Measurements from ENCODE around the gene KANSL1. TPM values are rescaled to one million over a fixed set of nuclear protein-coding genes. Genes with fewer than 3 reads are reported as not detected.

KANSL1 gene
- total and polyA plus RNA-seq, 7 experiments from 2014 or later: 17.4 to 230 (median 163) TPM

DNA sequence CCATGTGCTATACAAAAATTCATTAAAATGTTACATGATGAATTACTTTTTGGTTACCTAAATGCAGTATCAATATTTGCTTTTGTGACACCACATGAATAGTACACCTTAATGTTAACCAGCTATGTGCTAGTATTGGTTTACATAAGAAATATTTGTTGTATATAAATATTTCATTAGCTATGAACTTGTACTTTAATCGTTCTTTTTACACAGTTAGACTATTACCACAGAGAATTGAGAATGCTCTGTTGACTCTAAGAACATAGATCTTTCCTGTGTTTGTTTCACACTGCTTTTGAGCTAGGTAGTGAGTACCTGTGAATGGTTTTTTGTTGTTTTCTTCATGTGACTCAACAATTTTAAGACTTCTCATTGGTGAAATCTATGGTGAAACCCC, 93.4 kb downstream of the KANSL1 start:
- Histone ChIP-seq H3K4me3 (ENCODE audit: low read length) (no peak overlapping the region), H3K27me3 (ENCODE audit: control insufficient read depth in 2 of 2, insufficient read depth in 2 of 2, low read length in 2 of 2) (no peaks in the 10 kb centered on the region), H3K4me1 (ENCODE audit: control insufficient read depth in 2 of 2, insufficient read depth in 2 of 2, low read length in 2 of 2) (peaks cover 37 to 41% of the 10 kb centered on the region in 2 donors), H3K9me3 (ENCODE audit: control insufficient read depth in 2 of 3, low read length in 3 of 3) (no peaks in the 10 kb centered on the region), H3K36me3 (ENCODE audit: control insufficient read depth in 2 of 3, insufficient read depth in 3 of 3, low read length in 3 of 3) (no peaks in the 10 kb centered on the region), H3K27ac (ENCODE audit: low read depth, low read length) (no peak overlapping the region)
- H3K4me3 Mint-ChIP-seq: no peak overlapping the region
- POLR2A ChIA-PET: no interaction called here
- no peaks in the 10 kb centered on the region for H3K27me3 Mint-ChIP-seq
- intact Hi-C loops (cut with micrococcal nuclease): loop anchor here in 1 of 2 donors (5.0 kb wide), 1 partner anchor 42 kb away; no protein-coding TSS in a partner anchor
- H3K9me3 Mint-ChIP-seq: no peaks in the 10 kb centered on the region
- no peak overlapping the region for H3K27ac Mint-ChIP-seq
- no peak for ATAC-seq
- DNase-seq: no peak
- peaks cover 60 to 90% (median 81%) of the 10 kb centered on the region in 7 donors for H3K4me1 Mint-ChIP-seq
- peaks cover 0 to 6% (median 2%) of the 10 kb centered on the region in 5 donors for H3K36me3 Mint-ChIP-seq
- CTCF ChIA-PET: interaction anchor here (0.7 kb wide), 1 partner anchor 69 kb away, joined by 3 read pairs; no protein-coding TSS in a partner anchor

DNA sequence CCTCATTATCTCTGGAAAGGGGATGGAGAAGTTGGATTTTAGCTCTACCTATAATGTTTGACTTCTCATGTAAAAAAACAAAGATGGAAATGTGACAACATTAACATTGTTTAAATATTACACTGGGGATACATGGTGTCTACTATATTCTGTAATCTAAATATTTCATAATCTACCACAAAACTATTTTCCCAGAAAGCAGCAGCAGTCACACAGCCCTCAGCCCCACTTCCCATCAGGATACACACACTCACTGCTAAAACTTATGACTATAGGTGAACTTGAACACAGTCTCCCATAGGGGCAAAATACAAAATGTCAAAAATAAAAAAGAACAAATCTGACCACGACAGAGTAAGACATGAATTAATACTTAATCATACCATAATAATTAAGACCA, 95.7 kb downstream of the KANSL1 start:
- CTCF ChIA-PET: interaction anchor here (0.9 kb wide), 1 partner anchor 96 kb away, joined by 3 read pairs; the partner anchor contains the start of gene KANSL1
- peak overlapping the region in 6 of 9 donors; percentile 1 to 37 (median 25) for H3K27ac Mint-ChIP-seq

DNA sequence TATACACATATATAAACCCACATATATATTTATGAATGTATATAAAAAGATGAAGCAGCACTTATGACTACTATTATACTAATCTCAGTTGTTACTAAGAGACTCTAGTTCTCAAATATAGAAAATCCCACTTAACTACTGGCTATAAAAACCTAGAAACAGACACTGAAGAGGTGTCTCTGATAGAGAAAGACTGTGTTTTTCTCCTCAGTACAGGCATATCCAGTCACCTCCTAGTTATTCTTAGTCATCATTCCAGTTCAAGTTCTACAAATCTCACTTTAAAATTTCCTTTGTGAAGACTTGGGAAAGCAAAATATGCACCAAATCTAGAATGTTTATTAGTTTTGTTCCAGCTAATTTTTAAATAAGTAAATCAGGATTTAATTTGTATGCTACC, 100.2 kb downstream of the KANSL1 start:
- ChIA-PET CTCF (interaction anchor here (0.7 kb wide), 1 partner anchor 27 kb away, joined by 3 read pairs; no protein-coding TSS in a partner anchor), POLR2A (no interaction called here)
- intact Hi-C loops (cut with micrococcal nuclease): no loop called here
- Mint-ChIP-seq H3K27ac (no peak overlapping the region), H3K9me3 (no peaks in the 10 kb centered on the region), H3K4me3 (no peak overlapping the region), H3K27me3 (no peaks in the 10 kb centered on the region), H3K36me3 (peaks cover 0 to 27% (median 23%) of the 10 kb centered on the region in 5 donors), H3K4me1 (peaks cover 42 to 82% (median 73%) of the 10 kb centered on the region in 7 donors)
- Histone ChIP-seq H3K36me3 (ENCODE audit: control insufficient read depth in 2 of 3, insufficient read depth in 3 of 3, low read length in 3 of 3) (peaks cover 0 to 10% (median 5%) of the 10 kb centered on the region in 3 experiments), H3K27ac (ENCODE audit: low read depth, low read length) (no peak overlapping the region), H3K27me3 (ENCODE audit: control insufficient read depth in 2 of 2, insufficient read depth in 2 of 2, low read length in 2 of 2) (no peaks in the 10 kb centered on the region), H3K4me3 (ENCODE audit: low read length) (no peak overlapping the region), H3K4me1 (ENCODE audit: control insufficient read depth in 2 of 2, insufficient read depth in 2 of 2, low read length in 2 of 2) (peaks cover 14 to 15% of the 10 kb centered on the region in 2 donors), H3K9me3 (ENCODE audit: control insufficient read depth in 2 of 3, low read length in 3 of 3) (no peaks in the 10 kb centered on the region)
- DNase-seq (no peak), ATAC-seq (no peak)

More for the DNA sequence above, 95.7 kb downstream of the KANSL1 start:
- Mint-ChIP-seq H3K27me3 (no peaks in the 10 kb centered on the region), H3K4me3 (peak overlapping the region in 3 of 10 donors; percentile 1 to 40 (median 12)), H3K36me3 (peaks cover 0 to 13% (median 7%) of the 10 kb centered on the region in 5 donors), H3K9me3 (no peaks in the 10 kb centered on the region), H3K4me1 (peaks cover 51 to 88% (median 80%) of the 10 kb centered on the region in 7 donors)
- Histone ChIP-seq H3K4me3 (ENCODE audit: low read length) (no peak overlapping the region), H3K4me1 (ENCODE audit: control insufficient read depth in 2 of 2, insufficient read depth in 2 of 2, low read length in 2 of 2) (peaks cover 27 to 36% of the 10 kb centered on the region in 2 donors), H3K27ac (ENCODE audit: low read depth, low read length) (no peak overlapping the region), H3K9me3 (ENCODE audit: control insufficient read depth in 2 of 3, low read length in 3 of 3) (no peaks in the 10 kb centered on the region), H3K27me3 (ENCODE audit: control insufficient read depth in 2 of 2, insufficient read depth in 2 of 2, low read length in 2 of 2) (no peaks in the 10 kb centered on the region), H3K36me3 (ENCODE audit: control insufficient read depth in 2 of 3, insufficient read depth in 3 of 3, low read length in 3 of 3) (peaks cover 0 to 10% (median 5%) of the 10 kb centered on the region in 3 experiments)
- DNase-seq (no peak), ATAC-seq (no peak)
- POLR2A ChIA-PET: no interaction called here
- intact Hi-C loops (cut with micrococcal nuclease): no loop called here

DNA sequence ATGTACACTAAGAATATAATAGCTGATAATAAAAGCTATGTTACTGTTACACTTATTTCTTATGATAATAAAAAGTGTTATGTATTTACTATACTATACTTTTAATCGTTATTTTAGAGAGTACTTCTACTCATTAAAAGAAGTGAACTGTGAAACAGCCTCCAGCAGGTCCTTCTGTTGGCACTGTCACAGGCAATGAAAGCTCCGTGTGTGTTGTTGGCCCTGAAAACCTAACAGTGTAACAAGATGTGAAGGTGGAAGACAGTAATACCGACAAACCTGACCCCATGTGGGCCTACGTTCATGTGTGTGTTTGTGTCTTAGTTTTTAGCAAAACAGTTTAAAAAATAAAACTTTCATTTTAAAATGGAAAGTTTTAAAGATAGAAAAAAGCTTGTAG, 102.4 kb downstream of the KANSL1 start:
- Mint-ChIP-seq H3K4me1 (peaks cover 30 to 83% (median 81%) of the 10 kb centered on the region in 7 donors), H3K4me3 (no peak overlapping the region), H3K36me3 (peaks cover 0 to 30% (median 18%) of the 10 kb centered on the region in 5 donors), H3K27me3 (no peaks in the 10 kb centered on the region), H3K27ac (peak overlapping the region in 2 of 9 donors; percentile 59 to 79), H3K9me3 (no peaks in the 10 kb centered on the region)
- no peaks in the 10 kb centered on the region for H3K9me3 ChIP-seq (ENCODE audit: control insufficient read depth in 2 of 3, low read length in 3 of 3)
- H3K27ac ChIP-seq (ENCODE audit: low read depth, low read length): no peak overlapping the region
- intact Hi-C loops (cut with micrococcal nuclease): loop anchor here in 1 of 2 donors (1.0 kb wide), 1 partner anchor 9 kb away; no protein-coding TSS in a partner anchor
- ATAC-seq (no peak), DNase-seq (no peak)
- ChIA-PET POLR2A (interaction anchor here (1.3 kb wide), 1 partner anchor 55 kb away, joined by 4 read pairs; no protein-coding TSS in a partner anchor), CTCF (interaction anchor here (1.0 to 1.3 kb wide), 2 partner anchors 25 to 96 kb away, joined by 3 read pairs; no protein-coding TSS in a partner anchor)
- H3K4me3 ChIP-seq (ENCODE audit: low read length): no peak overlapping the region
- peaks cover 6 to 9% of the 10 kb centered on the region in 2 donors for H3K4me1 ChIP-seq (ENCODE audit: control insufficient read depth in 2 of 2, insufficient read depth in 2 of 2, low read length in 2 of 2)
- peaks cover 0 to 10% (median 9%) of the 10 kb centered on the region in 3 experiments for H3K36me3 ChIP-seq (ENCODE audit: control insufficient read depth in 2 of 3, insufficient read depth in 3 of 3, low read length in 3 of 3)
- no peaks in the 10 kb centered on the region for H3K27me3 ChIP-seq (ENCODE audit: control insufficient read depth in 2 of 2, insufficient read depth in 2 of 2, low read length in 2 of 2)

DNA sequence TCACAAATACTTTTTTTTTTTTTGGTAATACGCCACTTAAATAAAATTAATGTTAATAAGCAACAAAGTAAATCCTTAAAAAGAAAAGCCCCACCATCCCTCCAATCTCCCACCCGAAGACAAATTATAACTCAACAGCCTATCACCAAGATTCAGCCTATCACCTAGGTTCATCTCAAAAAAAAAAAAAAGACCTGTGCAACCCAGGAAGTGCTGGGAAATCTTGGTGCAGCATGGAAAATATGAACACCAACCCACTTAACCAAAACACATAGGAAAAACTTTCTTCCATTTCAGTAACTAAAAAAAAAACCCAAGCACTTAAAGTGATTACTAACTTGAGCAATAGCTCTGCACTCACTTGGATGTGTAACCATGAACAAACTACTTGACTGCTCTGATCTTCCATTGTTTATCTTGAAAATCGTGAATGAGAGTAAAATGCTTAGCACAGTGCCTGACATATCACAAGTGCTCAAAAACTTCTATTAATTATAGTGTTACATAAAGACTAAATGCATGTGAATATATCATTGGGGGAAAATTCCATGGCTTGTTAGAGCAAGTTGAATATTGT, 103.8 kb downstream of the KANSL1 start:
- intact Hi-C loops (cut with micrococcal nuclease): no loop called here
- DNase-seq (no peak), ATAC-seq (no peak)
- Mint-ChIP-seq H3K27ac (peak overlapping the region in 8 of 9 donors; percentile 14 to 83 (median 43)), H3K36me3 (peaks cover 0 to 28% (median 17%) of the 10 kb centered on the region in 5 donors), H3K27me3 (no peaks in the 10 kb centered on the region), H3K4me1 (peaks cover 27 to 84% (median 80%) of the 10 kb centered on the region in 7 donors), H3K4me3 (peak overlapping the region in 1 of 10 donors; percentile 43), H3K9me3 (no peaks in the 10 kb centered on the region)
- ChIA-PET POLR2A (no interaction called here), CTCF (no interaction called here)
- Histone ChIP-seq H3K27ac (ENCODE audit: low read depth, low read length) (no peak overlapping the region), H3K27me3 (ENCODE audit: control insufficient read depth in 2 of 2, insufficient read depth in 2 of 2, low read length in 2 of 2) (no peaks in the 10 kb centered on the region), H3K36me3 (ENCODE audit: control insufficient read depth in 2 of 3, insufficient read depth in 3 of 3, low read length in 3 of 3) (peaks cover 0 to 10% (median 7%) of the 10 kb centered on the region in 3 experiments), H3K4me1 (ENCODE audit: control insufficient read depth in 2 of 2, insufficient read depth in 2 of 2, low read length in 2 of 2) (peaks cover 6 to 9% of the 10 kb centered on the region in 2 donors), H3K4me3 (ENCODE audit: low read length) (no peak overlapping the region), H3K9me3 (ENCODE audit: control insufficient read depth in 2 of 3, low read length in 3 of 3) (no peaks in the 10 kb centered on the region)

DNA sequence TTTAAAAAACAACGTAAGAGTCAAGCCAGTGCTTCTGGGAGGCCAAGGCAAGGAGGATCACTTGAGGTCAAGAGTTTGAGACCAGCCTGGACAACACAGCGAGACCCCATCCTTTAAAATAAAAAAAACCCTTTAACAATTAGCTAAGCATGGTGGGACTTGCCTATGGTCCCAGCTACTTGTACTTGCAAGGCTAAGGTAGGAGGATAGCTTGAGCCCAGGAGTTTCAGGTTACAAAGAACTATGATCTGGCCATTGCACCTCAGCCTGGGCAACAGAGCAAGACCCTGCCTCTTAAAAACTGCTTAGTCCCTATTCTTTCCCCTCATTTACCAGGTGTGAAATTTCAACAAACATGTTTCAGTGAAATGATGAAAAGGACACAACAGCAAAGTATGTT, 104.6 kb downstream of the KANSL1 start:
- H3K9me3 ChIP-seq (ENCODE audit: control insufficient read depth in 2 of 3, low read length in 3 of 3): no peaks in the 10 kb centered on the region
- Mint-ChIP-seq H3K27ac (peak overlapping the region in 6 of 9 donors; percentile 26 to 79 (median 58)), H3K9me3 (no peaks in the 10 kb centered on the region), H3K27me3 (no peaks in the 10 kb centered on the region), H3K36me3 (peaks cover 0 to 23% (median 13%) of the 10 kb centered on the region in 5 donors), H3K4me1 (peaks cover 26 to 82% (median 78%) of the 10 kb centered on the region in 7 donors), H3K4me3 (no peak overlapping the region)
- no peak overlapping the region for H3K4me3 ChIP-seq (ENCODE audit: low read length)
- H3K27ac ChIP-seq (ENCODE audit: low read depth, low read length): no peak overlapping the region
- DNase-seq (no peak), ATAC-seq (no peak)
- H3K27me3 ChIP-seq (ENCODE audit: control insufficient read depth in 2 of 2, insufficient read depth in 2 of 2, low read length in 2 of 2): no peaks in the 10 kb centered on the region
- CTCF ChIA-PET: interaction anchor here (0.6 kb wide), 1 partner anchor 70 kb away, joined by 3 read pairs; no protein-coding TSS in a partner anchor
- POLR2A ChIA-PET: interaction anchor here (0.6 kb wide), 2 partner anchors 69 to 104 kb away, joined by 3 read pairs; no protein-coding TSS in a partner anchor
- H3K4me1 ChIP-seq (ENCODE audit: control insufficient read depth in 2 of 2, insufficient read depth in 2 of 2, low read length in 2 of 2): peaks cover 6 to 9% of the 10 kb centered on the region in 2 donors
- peaks cover 0 to 4% (median 4%) of the 10 kb centered on the region in 3 experiments for H3K36me3 ChIP-seq (ENCODE audit: control insufficient read depth in 2 of 3, insufficient read depth in 3 of 3, low read length in 3 of 3)
- intact Hi-C loops (cut with micrococcal nuclease): no loop called here
